PC-3 (cell line): ENCODE measurements around the gene SAMD13. TPM values are rescaled to one million over a fixed set of nuclear protein-coding genes. Genes with fewer than 3 reads are reported as not detected.

Experiments
- ATAC-seq: fragments of 200-7000 bp; cut with Tn5 transposase; 2 replicates; pipeline ENCODE4 v1.9.1; 2020; ENCODE audit warnings: mild to moderate bottlenecking, moderate library complexity
- BruUV-seq: library from RNA; stranded (reverse); fragments of 400-500 nt; replicated peaks from 2 replicates; lab custom pipeline; 2021; lab: Mats Ljungman, UMichigan
- CTCF ChIA-PET: fragments of 300-600 bp; sonication (Branson Sonifier 250); formaldehyde crosslinking; loops from one replicate; lab custom pipeline; 2022; ENCODE audit warnings: antibody characterized with exemption; lab: Charles Lee
- POLR2A ChIA-PET: fragments of 300-600 bp; sonication (Branson Sonifier 250); formaldehyde crosslinking; loops from one replicate; lab custom pipeline; 2022; ENCODE audit warnings: antibody characterized with exemption; ENCODE audit not compliant: unreplicated experiment; lab: Charles Lee
- DNase-seq: peaks from one replicate; pipeline ENCODE4 v3.0.0-alpha.2; 2015
- H2AFZ ChIP-seq: fragments of 300-600 bp; sonication (generic); 2 replicates; pipeline ENCODE4 v1.6.0; 2016; ENCODE audit warnings: antibody characterized with exemption, low read length
- H3F3A ChIP-seq: fragments of 300-600 bp; sonication (generic); one replicate; pipeline ENCODE4 v1.6.0; 2017; ENCODE audit warnings: antibody characterized with exemption, low read length, control low read depth, mild to moderate bottlenecking; ENCODE audit not compliant: unreplicated experiment
- H3K27ac ChIP-seq: fragments of 300-600 bp; sonication (generic); 2 replicates; pipeline ENCODE4 v1.5.1; 2016; ENCODE audit warnings: mild to moderate bottlenecking, low read length
- H3K27me3 ChIP-seq: fragments of 300-600 bp; sonication (generic); 2 replicates; pipeline ENCODE4 v1.6.1; 2016; ENCODE audit warnings: low read length, mixed read lengths
- H3K36me3 ChIP-seq: fragments of 300-600 bp; sonication (generic); 2 replicates; pipeline ENCODE4 v1.6.1; 2016; ENCODE audit warnings: low read depth, mixed run types, low read length, mixed read lengths
- H3K4me1 ChIP-seq: fragments of 300-600 bp; sonication (generic); 2 replicates; pipeline ENCODE4 v1.5.1; 2016; ENCODE audit warnings: low read length; ENCODE audit not compliant: insufficient read depth
- H3K4me2 ChIP-seq: fragments of 300-600 bp; sonication (generic); 2 replicates; pipeline ENCODE4 v1.6.0; 2016; ENCODE audit warnings: low read length
- H3K4me3 ChIP-seq: fragments of 300-600 bp; sonication (generic); 2 replicates; pipeline ENCODE4 v1.5.1; 2016; ENCODE audit warnings: mild to moderate bottlenecking, low read length, mixed read lengths
- H3K79me2 ChIP-seq: fragments of 300-600 bp; sonication (generic); 2 replicates; pipeline ENCODE4 v1.6.1; 2017; ENCODE audit warnings: low read length, mixed read lengths
- H3K9ac ChIP-seq: fragments of 300-600 bp; sonication (generic); 2 replicates; pipeline ENCODE4 v1.6.0; 2016; ENCODE audit warnings: mild to moderate bottlenecking, low read length
- H3K9me2 ChIP-seq: fragments of 300-600 bp; sonication (generic); replicated peaks from 2 replicates; pipeline ENCODE4 v1.6.1; 2016; ENCODE audit warnings: mixed run types, low read length, mixed read lengths
- H3K9me3 ChIP-seq: fragments of 300-600 bp; sonication (generic); 2 replicates; pipeline ENCODE4 v1.6.1; 2016; ENCODE audit warnings: low read length, mixed read lengths
- H4K20me1 ChIP-seq: fragments of 300-600 bp; sonication (generic); 2 replicates; pipeline ENCODE4 v1.6.1; 2016; ENCODE audit warnings: low read length, mixed read lengths
- EZH2 ChIP-seq: fragments of 300-600 bp; sonication (generic); IDR thresholded peaks from one replicate; pipeline ENCODE4 v1.6.1; 2017; ENCODE audit warnings: antibody characterized with exemption, mild to moderate bottlenecking, low read length; ENCODE audit not compliant: unreplicated experiment
- EZH2phosphoT487 ChIP-seq: fragments of 300-600 bp; sonication (generic); IDR thresholded peaks from 2 replicates; pipeline ENCODE4 v1.6.1; 2018; ENCODE audit warnings: mild to moderate bottlenecking, antibody characterized with exemption, low read length, borderline replicate concordance
- intact Hi-C: fragments of 100-400 bp; cut with micrococcal nuclease; formaldehyde crosslinking; loops from 2 replicates; pipeline ENCODE4 v1.9.0; 2023
- total RNA-seq: library from RNA; depleted of rRNA; stranded (reverse); fragments of >200 nt; gene quantifications from 2 replicates; pipeline ENCODE4 v1.2.3, GENCODE V29; 2014
- TF ChIP-seq, protein P1 (sequence below): fragments of 300-600 bp; sonication (generic); conservative IDR thresholded peaks from 2 replicates; pipeline ENCODE4 v1.5.1; 2017; ENCODE audit warnings: antibody characterized with exemption, low read depth, mild to moderate bottlenecking, low read length

SAMD13 gene
- total RNA-seq, 1 experiment from 2014 or later: 1.1 TPM

DNA sequence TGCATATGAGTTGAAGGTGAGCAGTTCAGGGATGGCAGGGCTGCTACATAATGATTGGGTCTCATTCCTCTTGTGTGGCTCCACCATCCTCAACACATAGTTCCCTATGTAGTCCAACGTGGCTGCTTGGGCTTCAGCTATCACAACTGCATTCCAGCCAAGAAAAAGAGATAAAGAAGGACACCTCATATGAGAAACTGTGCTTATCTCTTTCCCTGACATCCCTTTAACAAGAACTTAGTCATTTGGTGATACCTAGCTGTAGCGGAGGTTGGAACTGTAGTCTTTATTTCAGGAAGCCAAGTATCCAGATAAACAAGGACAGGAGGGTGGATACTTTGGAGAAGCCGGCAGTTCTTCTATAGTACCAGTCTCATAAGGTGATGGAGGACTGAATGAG lies 54.0 kb downstream of the SAMD13 start:
- no peaks in the 10 kb centered on the region for H3K79me2 ChIP-seq
- no peak for ATAC-seq
- no peak for TF ChIP-seq EZH2
- TF ChIP-seq, protein P1, sequence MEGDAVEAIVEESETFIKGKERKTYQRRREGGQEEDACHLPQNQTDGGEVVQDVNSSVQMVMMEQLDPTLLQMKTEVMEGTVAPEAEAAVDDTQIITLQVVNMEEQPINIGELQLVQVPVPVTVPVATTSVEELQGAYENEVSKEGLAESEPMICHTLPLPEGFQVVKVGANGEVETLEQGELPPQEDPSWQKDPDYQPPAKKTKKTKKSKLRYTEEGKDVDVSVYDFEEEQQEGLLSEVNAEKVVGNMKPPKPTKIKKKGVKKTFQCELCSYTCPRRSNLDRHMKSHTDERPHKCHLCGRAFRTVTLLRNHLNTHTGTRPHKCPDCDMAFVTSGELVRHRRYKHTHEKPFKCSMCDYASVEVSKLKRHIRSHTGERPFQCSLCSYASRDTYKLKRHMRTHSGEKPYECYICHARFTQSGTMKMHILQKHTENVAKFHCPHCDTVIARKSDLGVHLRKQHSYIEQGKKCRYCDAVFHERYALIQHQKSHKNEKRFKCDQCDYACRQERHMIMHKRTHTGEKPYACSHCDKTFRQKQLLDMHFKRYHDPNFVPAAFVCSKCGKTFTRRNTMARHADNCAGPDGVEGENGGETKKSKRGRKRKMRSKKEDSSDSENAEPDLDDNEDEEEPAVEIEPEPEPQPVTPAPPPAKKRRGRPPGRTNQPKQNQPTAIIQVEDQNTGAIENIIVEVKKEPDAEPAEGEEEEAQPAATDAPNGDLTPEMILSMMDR: no peak
- TF ChIP-seq EZH2phosphoT487: no peak
- intact Hi-C loops: no loop called here
- H4K20me1 ChIP-seq: no peaks in the 10 kb centered on the region
- ChIA-PET CTCF (no interaction called here), POLR2A (no interaction called here)
- H2AFZ ChIP-seq: no peak overlapping the region
- no peak overlapping the region for H3K9ac ChIP-seq
- BruUV-seq: no TSS peak
- no peaks in the 10 kb centered on the region for H3K27me3 ChIP-seq
- H3K4me2 ChIP-seq: no peak overlapping the region
- no peak for DNase-seq
- no peaks in the 10 kb centered on the region for H3F3A ChIP-seq
- H3K4me1 ChIP-seq: peaks cover 6% of the 10 kb centered on the region; the same call in 1 of the 2 replicates
- H3K4me3 ChIP-seq: no peak overlapping the region
- no peaks in the 10 kb centered on the region for H3K9me3 ChIP-seq
- no peaks in the 10 kb centered on the region for H3K36me3 ChIP-seq
- no peaks in the 10 kb centered on the region for H3K9me2 ChIP-seq
- no peak overlapping the region for H3K27ac ChIP-seq

DNA sequence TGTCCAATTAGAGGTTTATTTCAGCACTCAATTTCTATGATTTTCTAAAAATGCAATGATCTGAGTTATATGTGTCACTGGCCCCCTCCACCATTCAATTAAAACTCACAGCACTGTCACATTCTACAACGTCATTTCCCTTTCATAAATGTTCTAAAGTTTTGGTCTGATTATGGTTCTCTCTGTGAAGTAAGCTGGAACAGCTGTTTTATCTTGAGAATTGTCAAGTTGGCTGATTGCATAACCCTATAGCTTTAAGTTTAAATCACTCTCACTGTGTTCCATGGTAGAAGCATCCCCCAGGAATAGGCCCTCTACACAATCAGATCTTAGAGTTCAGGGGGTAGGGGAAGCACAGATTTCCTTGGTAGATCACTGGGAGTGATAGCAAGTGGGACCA lies 55.4 kb downstream of the SAMD13 start:
- no TSS peak for BruUV-seq
- no peak for TF ChIP-seq EZH2phosphoT487
- Histone ChIP-seq H3K79me2 (no peaks in the 10 kb centered on the region), H2AFZ (no peak overlapping the region), H3K9me2 (no peaks in the 10 kb centered on the region), H4K20me1 (no peaks in the 10 kb centered on the region), H3K36me3 (no peaks in the 10 kb centered on the region), H3K27ac (no peak overlapping the region), H3F3A (no peaks in the 10 kb centered on the region), H3K9me3 (no peaks in the 10 kb centered on the region), H3K4me1 (peaks cover 14% of the 10 kb centered on the region), H3K9ac (no peak overlapping the region), H3K27me3 (no peaks in the 10 kb centered on the region), H3K4me3 (no peak overlapping the region), H3K4me2 (no peak overlapping the region)
- DNase-seq (no peak), ATAC-seq (no peak)
- CTCF ChIA-PET: no interaction called here
- intact Hi-C loops: no loop called here
- POLR2A ChIA-PET: no interaction called here

DNA sequence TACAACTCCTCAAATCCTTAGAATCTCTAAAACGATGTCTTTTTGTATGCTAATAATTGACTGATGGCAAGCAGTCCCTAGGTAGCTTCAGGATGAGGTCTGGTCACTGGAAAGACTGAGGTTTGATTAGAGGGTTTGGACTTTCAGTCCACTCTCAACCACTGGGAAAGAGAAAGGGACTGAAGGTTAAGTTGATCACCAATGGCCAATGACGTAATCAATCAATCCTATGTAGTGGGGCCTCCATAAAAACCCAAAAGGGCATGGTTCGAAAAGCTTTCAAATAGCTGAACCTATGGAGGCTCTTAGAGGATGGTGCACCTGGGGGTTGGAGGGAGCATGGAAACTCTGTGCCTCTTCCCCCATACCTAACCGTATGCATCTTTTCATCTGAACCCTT lies 57.2 kb downstream of the SAMD13 start:
- H3K4me1 ChIP-seq: peaks cover 19% of the 10 kb centered on the region
- ATAC-seq (no peak), DNase-seq (no peak)
- H4K20me1 ChIP-seq: no peaks in the 10 kb centered on the region
- H3K4me2 ChIP-seq: no peak overlapping the region
- no peak overlapping the region for H3K4me3 ChIP-seq
- no peaks in the 10 kb centered on the region for H3K79me2 ChIP-seq
- no peaks in the 10 kb centered on the region for H3F3A ChIP-seq
- CTCF ChIA-PET: no interaction called here
- no peak for TF ChIP-seq EZH2
- TF ChIP-seq, protein P1: no peak
- TF ChIP-seq EZH2phosphoT487: no peak
- no peak overlapping the region for H3K27ac ChIP-seq
- POLR2A ChIA-PET: no interaction called here
- no peaks in the 10 kb centered on the region for H3K9me2 ChIP-seq
- H2AFZ ChIP-seq: no peak overlapping the region
- intact Hi-C loops: no loop called here
- no peak overlapping the region for H3K9ac ChIP-seq
- H3K9me3 ChIP-seq: no peaks in the 10 kb centered on the region
- H3K36me3 ChIP-seq: no peaks in the 10 kb centered on the region
- no TSS peak for BruUV-seq
- no peaks in the 10 kb centered on the region for H3K27me3 ChIP-seq
